ENCODE measurements around the gene MCM6.

GRCh38 chr2:135803278-135803677 lies 73.0 kb downstream of the MCM6 start:
- no peak for TF ChIP-seq POLR2A (IDR thresholded peaks at IDR 0.05)
- TF ChIP-seq CTCF (IDR thresholded peaks at IDR 0.05): no peak

Measured in testis (tissue), 2 donors.